ENCODE results near the gene RAB22A.

The RAB22A gene

DNA sequence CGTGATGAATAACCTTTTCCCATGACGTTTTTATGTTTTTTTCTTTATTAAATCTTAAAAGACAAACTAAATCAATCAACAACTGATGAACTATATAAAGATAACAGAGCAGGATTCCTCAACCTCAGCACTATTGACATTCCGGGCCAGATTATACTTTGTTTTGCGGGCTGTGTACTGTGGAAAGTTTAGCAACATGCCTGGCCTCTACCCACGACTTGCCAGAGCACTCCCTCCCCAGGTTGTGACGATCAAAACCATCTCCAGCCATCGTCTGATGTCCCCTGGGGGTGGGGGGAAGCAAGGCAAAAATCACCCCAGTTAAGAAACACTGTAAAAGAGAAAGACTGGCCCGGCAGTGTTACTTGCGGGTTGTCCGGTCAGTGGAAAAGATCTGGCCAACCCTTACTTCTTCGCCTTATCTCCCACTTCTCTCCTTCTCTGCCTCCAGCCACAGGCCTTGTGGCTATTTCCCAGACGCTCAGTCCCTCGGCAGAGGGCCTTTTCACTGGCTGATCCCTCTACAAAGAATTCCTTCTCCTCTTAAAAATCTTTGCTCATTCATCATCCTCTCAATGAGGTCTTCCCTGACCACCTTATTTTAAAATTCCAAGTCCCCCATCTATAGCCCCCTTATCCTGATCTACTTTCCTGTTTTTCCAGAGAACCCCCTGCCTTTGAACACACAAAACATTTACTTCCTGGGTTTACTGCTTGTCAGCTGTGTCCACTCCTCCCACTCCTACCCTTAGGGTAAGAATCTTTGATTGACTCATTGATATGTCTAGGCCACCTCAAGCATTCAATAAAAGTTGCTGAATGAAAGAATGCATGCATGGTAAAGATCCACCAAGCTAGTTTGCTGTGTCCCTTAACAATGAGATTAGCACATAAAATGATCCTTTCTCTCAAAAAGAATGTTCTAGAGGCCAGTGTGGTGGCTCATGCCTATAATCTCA, 14.7 kb upstream of the RAB22A start:
- Histone ChIP-seq H3K9ac (ENCODE audit: insufficient read length) (no peak overlapping the region), H3K27ac (no peak overlapping the region), H3K9me3 (ENCODE audit: low read depth, low read length) (no peaks in the 10 kb centered on the region), H3K36me3 (ENCODE audit: insufficient read depth, low read length) (no peaks in the 10 kb centered on the region), H3K4me3 (no peak overlapping the region)
- TF ChIP-seq FOXP2 (optimal IDR thresholded peaks at IDR 0.05; ENCODE audit: control extremely low read depth, extremely low read length, insufficient read depth) (no peak), EZH2 (IDR thresholded peaks at IDR 0.05) (no peak), POLR2AphosphoS5 (IDR thresholded peaks at IDR 0.05; ENCODE audit: borderline replicate concordance, low read depth, low read length) (no peak)
- DNase-seq (ENCODE audit: low read depth, low spot score), result no peak

DNA sequence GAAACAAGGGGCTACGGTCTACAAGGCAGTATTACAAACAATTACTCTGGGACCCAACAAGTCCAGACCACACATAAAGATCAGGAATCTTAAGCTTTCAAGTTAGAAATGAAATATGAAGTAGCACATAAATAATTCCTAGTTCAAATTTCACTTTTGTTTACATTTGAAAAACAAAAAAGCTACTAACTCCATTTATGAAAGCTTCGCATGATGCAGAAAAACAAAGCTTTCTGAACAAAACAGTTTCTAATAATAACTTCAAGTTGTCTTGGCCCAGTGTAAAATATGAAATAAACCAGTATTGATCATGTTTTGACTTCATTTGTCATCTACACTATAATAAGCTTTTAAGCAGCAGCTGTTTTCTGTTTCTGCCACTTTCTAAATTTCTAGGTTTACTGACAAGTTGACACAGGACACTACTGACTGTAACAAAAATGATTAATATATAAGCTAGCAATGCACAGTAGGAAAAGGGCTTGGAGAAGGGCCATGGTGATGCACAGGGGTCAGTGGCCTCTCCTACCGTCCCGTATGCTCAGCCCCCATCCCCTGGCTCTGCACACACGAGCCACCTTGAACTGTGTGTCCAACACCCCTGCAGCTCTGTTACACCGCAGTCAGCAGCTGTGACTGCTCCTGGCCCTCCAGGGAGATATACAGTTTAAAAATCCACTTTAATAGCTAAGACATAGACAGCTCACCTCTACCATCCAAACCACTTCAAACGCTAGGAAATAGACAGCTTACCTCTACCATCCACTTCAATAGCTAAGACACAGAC, 13.3 kb upstream of the RAB22A start:
- Histone ChIP-seq H3K27ac (no peak overlapping the region), H3K36me3 (ENCODE audit: insufficient read depth, low read length) (no peaks in the 10 kb centered on the region), H3K9ac (ENCODE audit: insufficient read length) (no peak overlapping the region), H3K4me3 (no peak overlapping the region), H3K9me3 (ENCODE audit: low read depth, low read length) (no peaks in the 10 kb centered on the region)
- DNase-seq (ENCODE audit: low read depth, low spot score), result no peak
- TF ChIP-seq EZH2 (IDR thresholded peaks at IDR 0.05) (no peak), POLR2AphosphoS5 (IDR thresholded peaks at IDR 0.05; ENCODE audit: borderline replicate concordance, low read depth, low read length) (no peak), FOXP2 (optimal IDR thresholded peaks at IDR 0.05; ENCODE audit: control extremely low read depth, extremely low read length, insufficient read depth) (no peak)

DNA sequence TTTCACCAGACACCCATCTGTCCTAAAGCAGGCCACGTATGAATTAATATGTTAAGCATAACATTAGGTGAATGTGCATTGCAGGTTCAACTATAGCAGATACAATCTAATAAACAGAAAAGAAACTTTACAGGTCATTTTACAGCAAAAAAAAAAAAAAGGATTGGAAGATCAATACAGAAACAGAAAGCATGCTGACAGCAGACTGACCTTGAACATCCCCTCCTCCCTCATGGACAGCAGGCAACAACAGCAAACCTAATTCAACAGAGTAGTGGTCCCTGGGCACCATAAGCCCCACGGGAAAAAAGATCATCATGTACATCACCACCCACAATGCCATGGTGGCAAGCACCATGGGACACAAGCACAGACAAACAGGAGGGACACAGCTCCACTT, 12.1 kb upstream of the RAB22A start:
- H3K4me3 ChIP-seq, result no peak overlapping the region
- no peak for DNase-seq (ENCODE audit: low read depth, low spot score)
- no peaks in the 10 kb centered on the region for H3K36me3 ChIP-seq (ENCODE audit: insufficient read depth, low read length)
- no peak overlapping the region for H3K27ac ChIP-seq
- H3K9me3 ChIP-seq (ENCODE audit: low read depth, low read length), result no peaks in the 10 kb centered on the region
- no peak for TF ChIP-seq POLR2AphosphoS5 (IDR thresholded peaks at IDR 0.05; ENCODE audit: borderline replicate concordance, low read depth, low read length)
- TF ChIP-seq FOXP2 (optimal IDR thresholded peaks at IDR 0.05; ENCODE audit: control extremely low read depth, extremely low read length, insufficient read depth), result no peak
- no peak for TF ChIP-seq EZH2 (IDR thresholded peaks at IDR 0.05)
- H3K9ac ChIP-seq (ENCODE audit: insufficient read length), result no peak overlapping the region

DNA sequence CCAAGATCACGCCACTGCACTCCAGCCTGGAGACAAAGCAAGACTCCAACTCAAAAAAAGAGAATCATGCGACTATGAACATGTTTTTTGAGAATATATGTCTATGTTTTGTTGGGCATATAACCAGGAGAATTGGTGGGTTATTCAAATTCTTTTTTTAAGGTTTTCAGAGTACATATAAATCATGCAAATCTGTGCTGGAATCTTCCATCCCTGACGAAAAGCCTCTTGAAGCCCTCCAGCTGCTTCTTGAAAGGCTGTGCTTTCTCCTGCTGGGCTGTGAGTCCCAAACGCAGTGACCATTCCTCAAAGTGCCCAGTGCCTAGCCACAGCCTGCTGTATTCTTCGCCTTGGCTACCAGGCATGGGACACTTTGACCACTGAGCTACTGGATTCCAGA, 9.2 kb upstream of the RAB22A start:
- no peak for DNase-seq (ENCODE audit: low read depth, low spot score)
- TF ChIP-seq FOXP2 (optimal IDR thresholded peaks at IDR 0.05; ENCODE audit: control extremely low read depth, extremely low read length, insufficient read depth) (no peak), POLR2AphosphoS5 (IDR thresholded peaks at IDR 0.05; ENCODE audit: borderline replicate concordance, low read depth, low read length) (no peak), EZH2 (IDR thresholded peaks at IDR 0.05) (no peak)
- no peak overlapping the region for H3K9ac ChIP-seq (ENCODE audit: insufficient read length)
- no peak overlapping the region for H3K27ac ChIP-seq
- no peaks in the 10 kb centered on the region; the same call in 1 of the 2 replicates for H3K36me3 ChIP-seq (ENCODE audit: insufficient read depth, low read length)
- H3K9me3 ChIP-seq (ENCODE audit: low read depth, low read length), result no peaks in the 10 kb centered on the region
- H3K4me3 ChIP-seq, result no peak overlapping the region

DNA sequence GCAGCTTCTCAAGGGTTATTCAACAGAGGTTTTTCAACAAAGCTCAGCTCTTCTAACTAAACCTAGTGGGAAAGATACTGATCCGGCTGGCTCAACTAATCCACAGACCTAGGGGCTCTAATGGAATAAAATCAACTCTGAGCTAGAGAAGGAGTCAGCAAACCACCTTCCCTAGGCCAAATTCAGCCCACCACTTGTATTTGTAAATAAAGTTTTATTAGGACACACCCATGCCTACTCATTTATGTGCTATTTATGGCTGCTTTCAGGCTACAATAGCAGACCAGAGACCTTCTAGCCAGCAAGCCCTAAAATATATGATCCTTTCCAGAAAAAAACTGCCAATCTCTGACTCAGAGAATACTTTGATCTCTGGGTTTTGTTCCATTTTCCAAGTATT, 6.0 kb upstream of the RAB22A start:
- H3K27ac ChIP-seq, result no peak overlapping the region
- H3K36me3 ChIP-seq (ENCODE audit: insufficient read depth, low read length), result no peaks in the 10 kb centered on the region; the same call in 1 of the 2 replicates
- no peak overlapping the region for H3K4me3 ChIP-seq
- no peak overlapping the region for H3K9ac ChIP-seq (ENCODE audit: insufficient read length)
- DNase-seq (ENCODE audit: low read depth, low spot score), result no peak
- TF ChIP-seq FOXP2 (optimal IDR thresholded peaks at IDR 0.05; ENCODE audit: control extremely low read depth, extremely low read length, insufficient read depth), result no peak
- no peak for TF ChIP-seq POLR2AphosphoS5 (IDR thresholded peaks at IDR 0.05; ENCODE audit: borderline replicate concordance, low read depth, low read length)
- TF ChIP-seq EZH2 (IDR thresholded peaks at IDR 0.05), result no peak
- no peaks in the 10 kb centered on the region for H3K9me3 ChIP-seq (ENCODE audit: low read depth, low read length)

DNA sequence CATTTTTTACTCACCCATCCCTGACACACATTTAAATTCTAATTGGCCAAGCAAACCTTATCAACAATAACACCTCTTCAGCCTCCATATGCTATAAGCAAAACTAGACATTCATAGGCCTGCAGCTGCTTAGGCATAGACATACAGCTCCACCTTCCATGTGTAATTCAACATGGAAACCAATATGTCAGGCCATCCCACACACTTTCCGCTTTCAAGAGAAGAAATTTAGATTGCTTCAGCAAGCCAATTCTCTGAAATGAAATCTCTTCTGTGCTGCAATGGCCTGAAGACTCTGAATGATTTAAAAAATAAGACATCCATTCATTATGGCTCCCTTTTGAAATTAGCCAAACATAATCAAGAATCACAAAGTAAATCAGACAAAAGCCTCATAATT, 4.5 kb upstream of the RAB22A start:
- no peaks in the 10 kb centered on the region for H3K9me3 ChIP-seq (ENCODE audit: low read depth, low read length)
- H3K9ac ChIP-seq (ENCODE audit: insufficient read length), result no peak overlapping the region
- no peak overlapping the region for H3K4me3 ChIP-seq
- DNase-seq (ENCODE audit: low read depth, low spot score), result no peak
- no peak overlapping the region for H3K27ac ChIP-seq
- TF ChIP-seq FOXP2 (optimal IDR thresholded peaks at IDR 0.05; ENCODE audit: control extremely low read depth, extremely low read length, insufficient read depth), result no peak
- no peaks in the 10 kb centered on the region; the same call in 1 of the 2 replicates for H3K36me3 ChIP-seq (ENCODE audit: insufficient read depth, low read length)

DNA sequence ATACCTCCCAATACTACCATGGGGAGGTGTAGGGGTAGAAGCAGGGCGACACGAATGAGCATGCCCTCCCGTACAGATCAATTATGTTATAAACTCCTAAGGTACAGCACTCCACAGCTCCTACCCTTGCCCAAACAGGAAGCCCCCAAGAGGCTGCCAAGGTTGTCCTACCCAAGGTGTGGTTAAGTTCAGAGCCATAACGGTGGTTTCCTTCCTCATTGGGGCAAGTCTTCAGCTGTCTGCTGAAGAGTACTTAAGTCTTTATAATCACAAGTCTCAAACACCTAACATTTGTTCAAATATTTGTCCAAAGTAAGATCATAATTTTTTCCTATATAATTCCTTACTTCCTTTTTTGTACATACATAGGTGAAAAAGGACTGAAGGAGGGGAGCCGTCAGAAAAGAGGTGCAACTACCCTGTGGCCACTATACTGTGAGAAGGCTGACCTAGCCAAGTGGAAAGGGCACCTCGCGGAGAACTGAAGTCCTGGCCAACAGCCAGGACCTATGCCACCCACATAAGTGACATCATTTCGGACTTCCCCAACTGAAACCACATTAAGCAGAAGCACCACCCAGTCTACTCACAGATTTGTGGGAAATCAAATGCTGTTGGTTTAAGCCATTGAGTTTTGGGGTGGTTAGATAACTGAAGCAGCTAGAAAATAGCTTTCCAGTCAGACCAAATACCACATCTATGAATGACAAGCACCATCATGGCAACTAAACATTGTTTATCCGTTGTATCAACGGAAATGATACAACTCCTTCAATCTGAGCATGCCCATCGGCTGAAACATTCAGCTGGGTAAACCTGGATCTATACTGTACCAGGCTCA, 2.9 kb upstream of the RAB22A start:
- TF ChIP-seq FOXP2 (optimal IDR thresholded peaks at IDR 0.05; ENCODE audit: control extremely low read depth, extremely low read length, insufficient read depth) (no peak), EZH2 (IDR thresholded peaks at IDR 0.05) (no peak), POLR2AphosphoS5 (IDR thresholded peaks at IDR 0.05; ENCODE audit: borderline replicate concordance, low read depth, low read length) (no peak)
- DNase-seq (ENCODE audit: low read depth, low spot score), result no peak
- peaks cover 3% of the 10 kb centered on the region; the same call in 1 of the 2 replicates for H3K36me3 ChIP-seq (ENCODE audit: insufficient read depth, low read length)
- H3K27ac ChIP-seq, result no peak overlapping the region
- no peak overlapping the region for H3K9ac ChIP-seq (ENCODE audit: insufficient read length)
- H3K9me3 ChIP-seq (ENCODE audit: low read depth, low read length), result no peaks in the 10 kb centered on the region
- no peak overlapping the region for H3K4me3 ChIP-seq
